HCT116 (cell line): ENCODE data around the gene NARS2. TPM values are rescaled to one million over a fixed set of nuclear protein-coding genes. Genes with fewer than 3 reads are reported as not detected.

Source experiments
- ATAC-seq: fragments of 200-7000 bp; cut with Tn5 transposase; 2 replicates; pipeline ENCODE4 v1.9.1; 2020; ENCODE audit warnings: mild to moderate bottlenecking, moderate library complexity
- BruUV-seq: library from RNA; stranded (reverse); fragments of 400-500 nt; replicated peaks from 2 replicates; lab custom pipeline; 2021; lab: Mats Ljungman, UMichigan
- CTCF ChIA-PET: fragments of 300-600 bp; sonication (Branson Sonifier 250); formaldehyde crosslinking; loops from one replicate; lab custom pipeline; 2021; ENCODE audit warnings: antibody characterized with exemption; lab: Charles Lee
- POLR2A ChIA-PET: fragments of 300-600, 350-600 bp; sonication (Branson Sonifier 250); formaldehyde crosslinking; loops from one replicate; lab custom pipeline; 2021; ENCODE audit warnings: antibody characterized with exemption; lab: Charles Lee
- RAD21 ChIA-PET, 2 experiments: fragments of 300-600 bp; sonication (Branson Sonifier 250); formaldehyde crosslinking; loops; one replicate each; lab custom pipeline; 2023; ENCODE audit warnings: low total read pairs in 2 of 2; ENCODE audit not compliant: uncharacterized antibody in 2 of 2, unreplicated experiment in 2 of 2, low non-redundant PET in 1 of 2; lab: Charles Lee
- DNase-seq: peaks from one replicate; pipeline ENCODE4 v3.0.0-alpha.2; 2010; ENCODE audit warnings: low read depth, low spot score
- H2AFZ ChIP-seq: fragments of 200-600 bp; shearing (Covaris generic), sonication (generic); 2 replicates; pipeline ENCODE4 v1.6.1; 2017; ENCODE audit warnings: low read depth, mixed run types, mixed read lengths, antibody characterized with exemption, low read length; ENCODE audit not compliant: poor library complexity, severe bottlenecking
- H3K27ac ChIP-seq: 2 replicates; pipeline ENCODE4 v1.5.1; 2012; ENCODE audit warnings: low read depth, low read length
- H3K27me3 ChIP-seq: fragments of 200-600 bp; sonication (generic); 2 replicates; pipeline ENCODE4 v1.6.1; 2016; ENCODE audit warnings: mixed run types, low read length, mixed read lengths; ENCODE audit not compliant: insufficient read depth
- H3K36me3 ChIP-seq, 2 experiments: fragments of 200-500 bp in 1 of 2; fragments of 200-600 bp in 1 of 2; sonication (Bioruptor generic) in 1 of 2; sonication (generic) in 1 of 2; 2 replicates each; pipeline versions ENCODE4 v1.5.1 to v1.6.1; 2014 to 2016; ENCODE audit warnings: low read length in 2 of 2, inconsistent platforms in 1 of 2, mixed read lengths in 1 of 2, mixed run types in 1 of 2; ENCODE audit not compliant: insufficient read depth in 2 of 2, control insufficient read depth in 1 of 2
- H3K4me1 ChIP-seq, 2 experiments: fragments of 200-600 bp in 1 of 2; sonication (generic) in 1 of 2; 2 replicates each; pipeline versions ENCODE4 v1.5.1 to v1.6.1; 2012 to 2017; ENCODE audit warnings: low read length in 2 of 2, inconsistent platforms in 1 of 2, mild to moderate bottlenecking in 1 of 2, mixed read lengths in 1 of 2, mixed run types in 1 of 2, moderate library complexity in 1 of 2; ENCODE audit not compliant: insufficient read depth in 2 of 2, control insufficient read depth in 1 of 2
- H3K4me2 ChIP-seq: fragments of 200-600 bp; sonication (generic); 2 replicates; pipeline ENCODE4 v1.6.1; 2017; ENCODE audit warnings: mixed run types, low read length, mixed read lengths
- H3K4me3 ChIP-seq, 2 experiments: fragments of 200-600 bp in 1 of 2; sonication (generic) in 1 of 2; replicated peaks in 1 of 2; 2 replicates each; pipeline ENCODE4 v1.5.1; 2011 to 2016; ENCODE audit warnings: low read length in 2 of 2, control low read depth in 1 of 2, low read depth in 1 of 2, mild to moderate bottlenecking in 1 of 2, mixed read lengths in 1 of 2, mixed run types in 1 of 2
- H3K79me2 ChIP-seq: fragments of 200-600 bp; sonication (generic); 2 replicates; pipeline ENCODE4 v1.6.1; 2017; ENCODE audit warnings: mild to moderate bottlenecking, mixed run types, low read length, moderate library complexity, mixed read lengths; ENCODE audit not compliant: insufficient read depth
- H3K9ac ChIP-seq: fragments of 200-600 bp; sonication (generic); 2 replicates; pipeline ENCODE4 v1.6.1; 2016; ENCODE audit warnings: low read length, mixed read lengths
- H3K9me2 ChIP-seq: fragments of 200-600 bp; sonication (generic), shearing (Covaris generic); 2 replicates; pipeline ENCODE4 v1.6.1; 2017; ENCODE audit warnings: mixed run types, mild to moderate bottlenecking, moderate library complexity; ENCODE audit not compliant: insufficient read depth
- H3K9me3 ChIP-seq, 2 experiments: fragments of 200-500 bp in 1 of 2; fragments of 200-600 bp in 1 of 2; sonication (Bioruptor generic) in 1 of 2; sonication (generic) in 1 of 2; 2 replicates each; pipeline ENCODE4 v1.6.1; 2014 to 2017; ENCODE audit warnings: low read length in 2 of 2, mixed read lengths in 2 of 2, inconsistent platforms in 1 of 2, low read depth in 1 of 2, mild to moderate bottlenecking in 1 of 2, mixed run types in 1 of 2, moderate library complexity in 1 of 2; ENCODE audit not compliant: control insufficient read depth in 1 of 2, insufficient read depth in 1 of 2
- H4K20me1 ChIP-seq: fragments of 200-600 bp; sonication (generic), shearing (Covaris generic); 2 replicates; pipeline ENCODE4 v1.6.1; 2017; ENCODE audit warnings: mixed run types, mild to moderate bottlenecking, moderate library complexity; ENCODE audit not compliant: insufficient read depth
- ATF3 ChIP-seq: IDR thresholded peaks from 2 replicates; pipeline ENCODE4 v1.6.1; 2012
- CBX3 ChIP-seq: IDR thresholded peaks from 2 replicates; pipeline ENCODE4 v1.6.1; 2012; ENCODE audit warnings: low read depth
- CEBPB ChIP-seq: IDR thresholded peaks from 2 replicates; pipeline ENCODE4 v1.6.1; 2012; ENCODE audit warnings: low read depth
- CTCF ChIP-seq, 3 experiments: fragments of 200-600 bp in 1 of 3; sonication (generic) in 1 of 3; IDR thresholded peaks in 2 of 3; conservative IDR thresholded peaks in 1 of 3; 2 replicates each; pipeline ENCODE4 v1.5.1; 2012 to 2017; ENCODE audit warnings: low read depth in 2 of 3, low read length in 2 of 3, antibody characterized with exemption in 1 of 3, borderline replicate concordance in 1 of 3, control low read depth in 1 of 3, mild to moderate bottlenecking in 1 of 3, mixed read lengths in 1 of 3, mixed run types in 1 of 3, moderate library complexity in 1 of 3; ENCODE audit not compliant: insufficient read depth in 1 of 3
- RAD21 ChIP-seq: IDR thresholded peaks from 2 replicates; pipeline ENCODE4 v1.6.1; 2012; ENCODE audit warnings: low read depth, mild to moderate bottlenecking
- REST ChIP-seq: IDR thresholded peaks from 2 replicates; pipeline ENCODE4 v1.6.1; 2012; ENCODE audit warnings: low read depth
- SP1 ChIP-seq: IDR thresholded peaks from 2 replicates; pipeline ENCODE4 v1.6.1; 2012; ENCODE audit warnings: low read depth
- ZBTB33 ChIP-seq: IDR thresholded peaks from 2 replicates; pipeline ENCODE4 v1.6.1; 2011; ENCODE audit warnings: mild to moderate bottlenecking, low read length, moderate library complexity; ENCODE audit not compliant: insufficient replicate concordance; ENCODE audit errors: extremely low read depth
- intact Hi-C: fragments of 100-400 bp; cut with micrococcal nuclease; formaldehyde crosslinking; loops from 2 replicates; pipeline ENCODE4 v1.10.0; 2022
- total RNA-seq: library from RNA; stranded (reverse); gene quantifications from one replicate; pipeline ENCODE4 v1.2.1, GENCODE V29; 2021; ENCODE audit not compliant: unreplicated experiment

Gene NARS2
- total RNA-seq, 1 experiment from 2014 or later, result 26.0 TPM

GRCh38 chr11:78391424-78391823 is 183.2 kb downstream of the NARS2 start:
- DNase-seq (no peak), ATAC-seq (no peak)
- H3K4me1 ChIP-seq, result no peaks in the 10 kb centered on the region
- H3K79me2 ChIP-seq, result no peaks in the 10 kb centered on the region
- H2AFZ ChIP-seq, result no peak overlapping the region
- TF ChIP-seq CTCF (IDR thresholded peaks at IDR 0.05 in 2 of 3, conservative IDR thresholded peaks at IDR 0.05 in 1 of 3; ENCODE audit: borderline replicate concordance in 1 of 3, insufficient read depth in 1 of 3, low read depth in 2 of 3, low read length in 2 of 3) (no peak), CBX3 (no peak), RAD21 (no peak), ZBTB33 (no peak), REST (no peak), ATF3 (no peak), SP1 (no peak), CEBPB (no peak)
- ChIA-PET POLR2A (no interaction called here), CTCF (no interaction called here), RAD21 (no interaction called here)
- no peaks in the 10 kb centered on the region for H3K27me3 ChIP-seq
- H4K20me1 ChIP-seq, result no peaks in the 10 kb centered on the region
- no peak overlapping the region for H3K4me3 ChIP-seq
- H3K9me3 ChIP-seq, result no peaks in the 10 kb centered on the region
- intact Hi-C loops, result no loop called here
- no peak overlapping the region for H3K9ac ChIP-seq
- no TSS peak for BruUV-seq
- H3K36me3 ChIP-seq, result no peaks in the 10 kb centered on the region
- no peak overlapping the region for H3K4me2 ChIP-seq
- H3K9me2 ChIP-seq, result no peaks in the 10 kb centered on the region
- H3K27ac ChIP-seq, result no peak overlapping the region
